Heart left ventricle (tissue), 13 donors: ENCODE data around the gene RHBDF1.

Experiments used
- POLR2A ChIP-seq, 2 donors: fragments of 450-650 bp; IDR thresholded peaks; one replicate each; pipeline ENCODE4 v1.6.1; 2017; ENCODE audit warnings: antibody characterized with exemption in 2 of 2, mild to moderate bottlenecking in 2 of 2, moderate library complexity in 2 of 2
- TF ChIP-seq, protein P1 (sequence below), 12 donors: fragments of 200-600 bp; sonication (generic) in 4 of 12; IDR thresholded peaks; one replicate each; pipeline versions ENCODE4 v1.5.0 to v1.8.0; 2018 to 2022; ENCODE audit warnings: antibody characterized with exemption in 12 of 12, mild to moderate bottlenecking in 5 of 12
- donor health status: ischemic (EF 13 %, LVEDD 7.1; RV severe dilation, severe dysfunction).
- donor health status: DM: no; HTN: yes; CAD: no.
- donor health status: DM: no; HTN: no; CAD: no.
- donor health status: ischemic (EF 25% LVEDD 6.9; RV normal size, moderate dysfunction).
- donor health status: ischemic (EF 25% LVEDD 5.7; RV mildly dilated, moderate dysfunction).
- donor health status: ischemic (EF 35%, LVEDD 5.7; RV mildly dilated, moderate dysfunction).
- donor health status: nonischemic (EF 11% LVEDD 7.7; RV severe dilation, severe dysfunction).
- donor health status: DM: yes; HTN: yes; CAD: no.
- donor health status: PGD.
- donor health status: ischemic (EF 29% LVEDD 5.4; RV normal size, mild dysfunction).
- donor health status: nonischemic (EF 23%, LVEDD 6.1; RV moderate dilation, normal function).

DNA sequence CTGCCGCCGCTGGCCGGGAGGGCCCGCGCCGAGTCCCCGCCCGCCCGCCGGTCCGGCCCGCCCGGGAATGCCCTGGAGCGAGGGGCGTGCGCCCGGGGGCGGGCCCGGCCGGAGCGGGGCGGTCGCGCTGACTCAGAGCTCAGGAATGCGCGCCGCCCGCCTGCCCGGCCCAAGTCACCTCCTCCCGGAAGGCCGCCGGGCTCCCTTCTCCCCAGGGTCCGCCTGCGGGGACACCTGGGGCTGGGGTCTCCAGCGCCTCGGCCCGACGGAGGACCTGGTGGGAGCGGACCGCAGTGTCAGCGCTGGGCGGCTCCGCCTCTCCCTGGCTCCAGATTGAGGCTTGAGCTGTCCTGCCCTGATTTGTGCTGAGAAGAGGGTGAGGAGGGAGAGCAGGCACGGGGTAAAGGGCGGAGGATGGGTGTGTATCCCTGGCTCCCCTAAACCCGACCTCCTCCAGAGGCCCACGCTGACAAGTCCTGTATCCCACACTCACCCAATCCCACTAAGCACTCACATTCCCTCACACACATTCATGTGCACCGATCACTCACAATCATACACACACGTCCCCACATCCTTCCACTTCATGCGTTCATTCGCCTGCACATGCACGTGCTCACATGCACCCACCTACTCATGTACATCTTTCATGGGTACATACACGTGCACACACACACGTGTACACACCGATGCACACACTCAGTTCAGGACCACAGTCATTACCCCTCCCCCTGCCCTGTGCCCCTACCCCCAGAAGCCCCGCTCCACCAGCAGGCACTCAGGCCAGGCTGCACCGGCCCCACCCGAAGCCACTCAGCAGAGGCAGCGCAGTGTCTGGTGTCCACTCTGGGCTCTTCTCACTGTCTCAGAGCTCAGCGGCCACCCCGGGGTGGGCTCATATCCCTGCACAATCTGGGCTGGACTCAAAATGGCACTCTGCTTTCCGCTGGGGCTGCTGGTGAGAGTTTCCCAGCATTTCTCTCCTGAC lies at the start of gene RHBDF1:
- TF ChIP-seq, protein P1, sequence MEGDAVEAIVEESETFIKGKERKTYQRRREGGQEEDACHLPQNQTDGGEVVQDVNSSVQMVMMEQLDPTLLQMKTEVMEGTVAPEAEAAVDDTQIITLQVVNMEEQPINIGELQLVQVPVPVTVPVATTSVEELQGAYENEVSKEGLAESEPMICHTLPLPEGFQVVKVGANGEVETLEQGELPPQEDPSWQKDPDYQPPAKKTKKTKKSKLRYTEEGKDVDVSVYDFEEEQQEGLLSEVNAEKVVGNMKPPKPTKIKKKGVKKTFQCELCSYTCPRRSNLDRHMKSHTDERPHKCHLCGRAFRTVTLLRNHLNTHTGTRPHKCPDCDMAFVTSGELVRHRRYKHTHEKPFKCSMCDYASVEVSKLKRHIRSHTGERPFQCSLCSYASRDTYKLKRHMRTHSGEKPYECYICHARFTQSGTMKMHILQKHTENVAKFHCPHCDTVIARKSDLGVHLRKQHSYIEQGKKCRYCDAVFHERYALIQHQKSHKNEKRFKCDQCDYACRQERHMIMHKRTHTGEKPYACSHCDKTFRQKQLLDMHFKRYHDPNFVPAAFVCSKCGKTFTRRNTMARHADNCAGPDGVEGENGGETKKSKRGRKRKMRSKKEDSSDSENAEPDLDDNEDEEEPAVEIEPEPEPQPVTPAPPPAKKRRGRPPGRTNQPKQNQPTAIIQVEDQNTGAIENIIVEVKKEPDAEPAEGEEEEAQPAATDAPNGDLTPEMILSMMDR (IDR thresholded peaks at IDR 0.05): no peak
- TF ChIP-seq POLR2A (IDR thresholded peaks at IDR 0.05): no peak
